DND-41 (cell line): ENCODE data around the gene EHMT1.

ENCODE experiments used
- CTCF ChIP-seq: IDR thresholded peaks from 2 replicates; pipeline ENCODE4 v1.5.1; 2012; ENCODE audit warnings: borderline replicate concordance, low read length, moderate library complexity, mild to moderate bottlenecking; ENCODE audit not compliant: poor library complexity, severe bottlenecking; ENCODE audit errors: extremely low read depth
- EZH2 ChIP-seq: IDR thresholded peaks from 3 replicates; pipeline ENCODE4 v1.6.1; 2012; ENCODE audit warnings: borderline replicate concordance, low read depth, mild to moderate bottlenecking, moderate library complexity, low read length, inconsistent platforms; ENCODE audit not compliant: severe bottlenecking

DNA sequence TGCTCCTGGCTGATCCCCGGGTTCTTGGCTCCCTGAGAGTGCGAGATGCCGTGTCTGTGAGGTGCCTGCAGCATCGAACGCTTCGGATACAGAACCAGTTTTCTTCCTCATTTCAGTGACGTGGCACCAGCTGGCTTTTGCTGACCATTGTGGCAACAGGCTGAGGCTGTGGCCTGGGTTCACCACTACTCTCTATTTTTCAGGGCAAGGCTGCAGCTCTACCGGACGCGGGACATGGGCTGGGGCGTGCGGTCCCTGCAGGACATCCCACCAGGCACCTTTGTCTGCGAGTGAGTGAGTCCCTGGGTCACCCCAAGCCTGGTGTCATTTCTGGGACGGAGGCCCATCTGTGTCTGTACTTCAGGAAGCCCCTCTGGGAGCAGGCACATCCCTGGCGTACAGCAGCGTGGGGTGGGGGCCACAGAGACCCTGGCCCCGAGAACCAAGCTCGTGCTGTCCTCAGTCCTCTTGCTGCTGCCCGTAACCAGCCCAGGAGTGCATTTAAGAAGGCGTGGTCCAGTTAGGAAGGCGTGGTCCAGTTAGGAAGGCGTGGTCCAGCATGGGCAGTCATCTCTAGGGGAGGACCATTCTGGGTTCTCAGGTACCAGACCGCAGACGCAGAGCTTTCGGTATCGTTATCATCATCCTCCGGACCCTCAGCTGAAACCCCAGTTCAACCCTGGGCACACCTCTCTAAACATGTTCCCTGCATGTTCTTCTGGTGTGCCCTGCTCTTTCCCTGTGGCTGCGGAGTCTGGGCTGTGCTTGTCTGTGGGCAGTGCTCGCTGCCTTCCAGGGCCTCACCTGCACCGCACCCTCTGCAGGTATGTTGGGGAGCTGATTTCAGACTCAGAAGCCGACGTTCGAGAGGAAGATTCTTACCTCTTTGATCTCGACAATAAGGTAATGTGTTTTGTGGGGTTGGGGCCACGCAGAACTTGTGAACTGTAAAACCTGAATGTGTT, 198.7 kb downstream of the EHMT1 start:
- no peak for TF ChIP-seq CTCF
- no peak for TF ChIP-seq EZH2
